Measurements from ENCODE around the gene RTF1. TPM values are rescaled to one million over a fixed set of nuclear protein-coding genes. Genes with fewer than 3 reads are reported as not detected.

RTF1 gene
- total and polyA plus RNA-seq, 7 experiments from 2014 or later, result 11.7 to 41.3 (median 36.2) TPM

GRCh38 chr15:41521614-41522013 is 104.7 kb downstream of the RTF1 start:
- DNase-seq, result no peak
- H3K4me1 Mint-ChIP-seq, result peaks cover 0 to 5% (median 0%) of the 10 kb centered on the region in 7 donors
- intact Hi-C loops (cut with micrococcal nuclease), result no loop called here
- ATAC-seq, result no peak
- Histone ChIP-seq H3K4me1 (ENCODE audit: control insufficient read depth in 2 of 2, insufficient read depth in 2 of 2, low read length in 2 of 2) (no peaks in the 10 kb centered on the region), H3K9me3 (ENCODE audit: control insufficient read depth in 2 of 3, low read length in 3 of 3) (no peaks in the 10 kb centered on the region), H3K4me3 (ENCODE audit: low read length) (no peak overlapping the region), H3K27me3 (ENCODE audit: control insufficient read depth in 2 of 2, insufficient read depth in 2 of 2, low read length in 2 of 2) (no peaks in the 10 kb centered on the region), H3K27ac (ENCODE audit: low read depth, low read length) (no peak overlapping the region), H3K36me3 (ENCODE audit: control insufficient read depth in 2 of 3, insufficient read depth in 3 of 3, low read length in 3 of 3) (peaks cover 0 to 54% (median 0%) of the 10 kb centered on the region in 3 experiments)
- no peak overlapping the region for H3K4me3 Mint-ChIP-seq
- no peaks in the 10 kb centered on the region for H3K27me3 Mint-ChIP-seq
- H3K9me3 Mint-ChIP-seq, result no peaks in the 10 kb centered on the region
- POLR2A ChIA-PET, result no interaction called here
- H3K27ac Mint-ChIP-seq, result peak overlapping the region in 1 of 9 donors; percentile 33
- H3K36me3 Mint-ChIP-seq, result peaks cover 4 to 30% (median 10%) of the 10 kb centered on the region in 5 donors
- CTCF ChIA-PET, result no interaction called here

GRCh38 chr15:41523097-41523496 is 106.2 kb downstream of the RTF1 start:
- H3K27ac ChIP-seq (ENCODE audit: low read depth, low read length), result no peak overlapping the region
- Mint-ChIP-seq H3K9me3 (no peaks in the 10 kb centered on the region), H3K27me3 (no peaks in the 10 kb centered on the region), H3K4me1 (peaks cover 0 to 5% (median 0%) of the 10 kb centered on the region in 7 donors), H3K36me3 (peaks cover 0 to 36% (median 12%) of the 10 kb centered on the region in 5 donors), H3K4me3 (no peak overlapping the region), H3K27ac (no peak overlapping the region)
- intact Hi-C loops (cut with micrococcal nuclease), result no loop called here
- no peaks in the 10 kb centered on the region for H3K9me3 ChIP-seq (ENCODE audit: control insufficient read depth in 2 of 3, low read length in 3 of 3)
- no peak overlapping the region for H3K4me3 ChIP-seq (ENCODE audit: low read length)
- H3K36me3 ChIP-seq (ENCODE audit: control insufficient read depth in 2 of 3, insufficient read depth in 3 of 3, low read length in 3 of 3), result peaks cover 6 to 60% (median 6%) of the 10 kb centered on the region in 3 experiments
- ChIA-PET CTCF (no interaction called here), POLR2A (no interaction called here)
- DNase-seq (no peak), ATAC-seq (no peak)
- no peaks in the 10 kb centered on the region for H3K4me1 ChIP-seq (ENCODE audit: control insufficient read depth in 2 of 2, insufficient read depth in 2 of 2, low read length in 2 of 2)
- H3K27me3 ChIP-seq (ENCODE audit: control insufficient read depth in 2 of 2, insufficient read depth in 2 of 2, low read length in 2 of 2), result no peaks in the 10 kb centered on the region

- H3K36me3 ChIP-seq (ENCODE audit: control insufficient read depth in 2 of 3, insufficient read depth in 3 of 3, low read length in 3 of 3), result peaks cover 10 to 87% (median 22%) of the 10 kb centered on the region in 3 experiments
- H3K36me3 Mint-ChIP-seq, result peaks cover 7 to 49% (median 22%) of the 10 kb centered on the region in 5 donors
Measured at GRCh38 chr15:41530363-41530956, 113.6 kb downstream of the RTF1 start.

More at GRCh38 chr15:41530363-41530956, 113.6 kb downstream of the RTF1 start:
- ChIA-PET CTCF (no interaction called here), POLR2A (no interaction called here)
- Histone ChIP-seq H3K27ac (ENCODE audit: low read depth, low read length) (no peak overlapping the region), H3K27me3 (ENCODE audit: control insufficient read depth in 2 of 2, insufficient read depth in 2 of 2, low read length in 2 of 2) (no peaks in the 10 kb centered on the region), H3K4me3 (ENCODE audit: low read length) (no peak overlapping the region), H3K9me3 (ENCODE audit: control insufficient read depth in 2 of 3, low read length in 3 of 3) (no peaks in the 10 kb centered on the region), H3K4me1 (ENCODE audit: control insufficient read depth in 2 of 2, insufficient read depth in 2 of 2, low read length in 2 of 2) (no peaks in the 10 kb centered on the region)
- Mint-ChIP-seq H3K9me3 (no peaks in the 10 kb centered on the region), H3K27me3 (no peaks in the 10 kb centered on the region), H3K4me3 (no peak overlapping the region), H3K4me1 (peaks cover 0 to 1% (median 0%) of the 10 kb centered on the region in 7 donors), H3K27ac (no peak overlapping the region)
- ATAC-seq (no peak), DNase-seq (no peak)
- intact Hi-C loops (cut with micrococcal nuclease), result no loop called here

Other genes starting within 250 kb of the RTF1 start
- gene EXD1, start 186.3 kb upstream of the RTF1 start, total RNA-seq, result not detected
- not detected for gene EXD1, start 186.3 kb upstream of the RTF1 start, polyA plus RNA-seq
- gene CHP1, start 185.8 kb upstream of the RTF1 start, total RNA-seq, result 10 to 100 TPM; 20.2 to 70.6 (median 24.7) TPM
- 10 to 100 TPM; 11.0 to 12.4 TPM for gene CHP1, start 185.8 kb upstream of the RTF1 start, polyA plus RNA-seq
- 10 to 100 TPM in 1 of 5 experiments, under 1 TPM in 3, not detected in 1; 0.32 to 15.2 (median 0.54) TPM for gene OIP5, start 84.5 kb upstream of the RTF1 start, total RNA-seq
- gene OIP5, start 84.5 kb upstream of the RTF1 start, polyA plus RNA-seq, result under 1 TPM in 1 of 2 donors, not detected in 1; 0.83 TPM
- 100 to 1,000 TPM in 1 of 5 experiments, 1 to 10 TPM in 4; 1.3 to 167 (median 3.0) TPM for gene NUSAP1, start 84.2 kb upstream of the RTF1 start, total RNA-seq
- gene NUSAP1, start 84.2 kb upstream of the RTF1 start, polyA plus RNA-seq, result 1 to 10 TPM in 1 of 2 donors, under 1 TPM in 1; 0.86 to 1.1 TPM
- 10 to 100 TPM in 3 of 5 experiments, 1 to 10 TPM in 2; 3.6 to 19.5 (median 12.2) TPM for gene NDUFAF1, start 14.6 kb upstream of the RTF1 start, total RNA-seq
- gene NDUFAF1, start 14.6 kb upstream of the RTF1 start, polyA plus RNA-seq, result 10 to 100 TPM; 21.6 to 23.8 TPM
- under 1 TPM in 2 of 5 experiments, not detected in 3; 0.20 to 0.97 TPM for gene ITPKA, start 76.8 kb downstream of the RTF1 start, total RNA-seq
- gene ITPKA, start 76.8 kb downstream of the RTF1 start, polyA plus RNA-seq, result under 1 TPM in 1 of 2 donors, not detected in 1; 0.22 TPM
- 1 to 10 TPM in 2 of 5 experiments, under 1 TPM in 2, not detected in 1; 0.41 to 6.5 (median 1.4) TPM for gene LTK, start 96.7 kb downstream of the RTF1 start, total RNA-seq
- gene LTK, start 96.7 kb downstream of the RTF1 start, polyA plus RNA-seq, result not detected
- 10 to 100 TPM; 32.7 to 60.4 (median 43.8) TPM for gene RPAP1, start 127.2 kb downstream of the RTF1 start, total RNA-seq
- gene RPAP1, start 127.2 kb downstream of the RTF1 start, polyA plus RNA-seq, result 10 to 100 TPM in 1 of 2 donors, 1 to 10 TPM in 1; 8.8 to 23.9 TPM
- gene TYRO3, start 142.1 kb downstream of the RTF1 start, total RNA-seq, result 1 to 10 TPM in 1 of 5 experiments, under 1 TPM in 3, not detected in 1; 0.24 to 1.4 (median 0.33) TPM
- gene TYRO3, start 142.1 kb downstream of the RTF1 start, polyA plus RNA-seq, result not detected
- 10 to 100 TPM; 35.8 to 73.8 (median 47.3) TPM for gene MGA, start 243.3 kb downstream of the RTF1 start, total RNA-seq
- gene MGA, start 243.3 kb downstream of the RTF1 start, polyA plus RNA-seq, result 10 to 100 TPM; 12.7 to 25.1 TPM

Measured in naive thymus-derived CD4-positive, alpha-beta T cell (primary cell).